DND-41 (cell line): ENCODE data around the gene ITGB5.

Experiments used
- ATAC-seq: fragments of 200-7000 bp; cut with Tn5 transposase; 3 replicates; pipeline ENCODE4 v1.9.1; 2021; ENCODE audit warnings: low read depth; ENCODE audit not compliant: insufficient read depth
- DNase-seq: peaks from one replicate; pipeline ENCODE4 v3.0.0-alpha.2; 2020
- H2AFZ ChIP-seq: 2 replicates; pipeline ENCODE4 v1.6.0; 2012; ENCODE audit warnings: low read depth, low read length
- H3K27ac ChIP-seq: 2 replicates; pipeline ENCODE4 v1.5.1; 2012; ENCODE audit warnings: low read length, inconsistent platforms
- H3K27me3 ChIP-seq: fragments of 200-600 bp; sonication (generic); 2 replicates; pipeline ENCODE4 v1.6.0; 2012; ENCODE audit warnings: low read length, mild to moderate bottlenecking, inconsistent platforms; ENCODE audit not compliant: insufficient read depth, poor library complexity
- H3K36me3 ChIP-seq: 2 replicates; pipeline ENCODE4 v1.5.1; 2012; ENCODE audit warnings: low read length, inconsistent platforms; ENCODE audit not compliant: insufficient read depth
- H3K4me1 ChIP-seq: 2 replicates; pipeline ENCODE4 v1.5.1; 2012; ENCODE audit warnings: mild to moderate bottlenecking, low read length; ENCODE audit not compliant: insufficient read depth
- H3K4me2 ChIP-seq: 2 replicates; pipeline ENCODE4 v1.6.0; 2012; ENCODE audit warnings: mild to moderate bottlenecking, moderate library complexity, low read length, inconsistent platforms; ENCODE audit not compliant: insufficient read depth
- H3K4me3 ChIP-seq, 2 experiments: fragments of 200-600 bp in 1 of 2; shearing (Covaris generic) in 1 of 2; 2 replicates each; pipeline ENCODE4 v1.5.1; 2012 to 2016; ENCODE audit warnings: inconsistent platforms in 2 of 2, low read length in 2 of 2, mild to moderate bottlenecking in 2 of 2, low read depth in 1 of 2, moderate library complexity in 1 of 2
- H3K79me2 ChIP-seq: 2 replicates; pipeline ENCODE4 v1.6.0; 2012; ENCODE audit warnings: low read length, inconsistent platforms; ENCODE audit not compliant: insufficient read depth
- H3K9ac ChIP-seq: 2 replicates; pipeline ENCODE4 v1.6.0; 2012; ENCODE audit warnings: low read depth, mild to moderate bottlenecking, inconsistent platforms, low read length, moderate library complexity
- H3K9me3 ChIP-seq: 2 replicates; pipeline ENCODE4 v1.5.1; 2012; ENCODE audit warnings: low read length, moderate library complexity, mild to moderate bottlenecking, inconsistent platforms; ENCODE audit not compliant: insufficient read depth, severe bottlenecking
- H4K20me1 ChIP-seq: 2 replicates; pipeline ENCODE4 v1.6.0; 2012; ENCODE audit warnings: low read length; ENCODE audit not compliant: insufficient read depth
- EZH2 ChIP-seq: IDR thresholded peaks from 3 replicates; pipeline ENCODE4 v1.6.1; 2012; ENCODE audit warnings: borderline replicate concordance, low read depth, mild to moderate bottlenecking, moderate library complexity, low read length, inconsistent platforms; ENCODE audit not compliant: severe bottlenecking
- TF ChIP-seq, protein P1 (sequence below): IDR thresholded peaks from 2 replicates; pipeline ENCODE4 v1.5.1; 2012; ENCODE audit warnings: borderline replicate concordance, low read length, moderate library complexity, mild to moderate bottlenecking; ENCODE audit not compliant: poor library complexity, severe bottlenecking; ENCODE audit errors: extremely low read depth

Gene ITGB5

DNA sequence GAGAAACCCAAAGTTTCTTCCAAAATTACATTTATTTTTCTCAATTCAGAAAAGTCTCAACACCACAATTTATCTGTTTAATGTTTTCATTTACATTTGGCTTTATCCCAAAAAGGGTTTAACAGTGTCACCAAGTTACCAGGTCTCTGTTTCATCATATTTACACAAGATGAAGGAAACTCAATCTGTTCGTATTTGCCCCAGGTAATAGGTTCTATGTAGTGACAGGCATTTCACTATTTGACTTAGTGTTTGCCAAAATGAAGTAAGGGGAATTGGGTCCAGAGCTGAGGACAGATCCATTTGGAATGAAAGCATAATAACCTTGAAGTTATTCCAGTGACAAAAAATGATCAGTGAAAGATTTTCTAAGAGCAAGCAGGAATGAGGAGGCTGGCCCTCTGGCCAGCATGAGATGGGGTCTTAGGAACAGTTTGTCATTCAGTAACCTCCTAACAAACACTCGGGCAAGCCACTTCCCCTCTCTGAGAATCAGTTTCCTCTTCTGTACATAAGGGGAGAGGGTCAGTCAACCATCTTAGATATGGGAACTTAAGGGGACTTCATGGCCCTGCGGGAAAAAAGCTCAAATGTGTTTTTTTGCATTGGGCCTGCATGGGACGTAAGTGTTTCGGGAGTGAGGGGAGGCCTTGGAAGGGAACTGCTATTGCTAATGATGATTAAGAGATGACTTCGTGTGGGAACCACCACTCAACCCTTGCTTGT lies 125.1 kb downstream of the ITGB5 start:
- Histone ChIP-seq H3K36me3 (no peaks in the 10 kb centered on the region), H3K79me2 (no peaks in the 10 kb centered on the region), H3K4me1 (peaks cover 7% of the 10 kb centered on the region), H3K4me2 (no peak overlapping the region), H3K27ac (no peak overlapping the region), H4K20me1 (no peaks in the 10 kb centered on the region), H3K9ac (no peak overlapping the region), H2AFZ (no peak overlapping the region), H3K4me3 (no peak overlapping the region), H3K27me3 (no peaks in the 10 kb centered on the region), H3K9me3 (no peaks in the 10 kb centered on the region)
- ATAC-seq (no peak), DNase-seq (no peak)
- TF ChIP-seq, protein P1, sequence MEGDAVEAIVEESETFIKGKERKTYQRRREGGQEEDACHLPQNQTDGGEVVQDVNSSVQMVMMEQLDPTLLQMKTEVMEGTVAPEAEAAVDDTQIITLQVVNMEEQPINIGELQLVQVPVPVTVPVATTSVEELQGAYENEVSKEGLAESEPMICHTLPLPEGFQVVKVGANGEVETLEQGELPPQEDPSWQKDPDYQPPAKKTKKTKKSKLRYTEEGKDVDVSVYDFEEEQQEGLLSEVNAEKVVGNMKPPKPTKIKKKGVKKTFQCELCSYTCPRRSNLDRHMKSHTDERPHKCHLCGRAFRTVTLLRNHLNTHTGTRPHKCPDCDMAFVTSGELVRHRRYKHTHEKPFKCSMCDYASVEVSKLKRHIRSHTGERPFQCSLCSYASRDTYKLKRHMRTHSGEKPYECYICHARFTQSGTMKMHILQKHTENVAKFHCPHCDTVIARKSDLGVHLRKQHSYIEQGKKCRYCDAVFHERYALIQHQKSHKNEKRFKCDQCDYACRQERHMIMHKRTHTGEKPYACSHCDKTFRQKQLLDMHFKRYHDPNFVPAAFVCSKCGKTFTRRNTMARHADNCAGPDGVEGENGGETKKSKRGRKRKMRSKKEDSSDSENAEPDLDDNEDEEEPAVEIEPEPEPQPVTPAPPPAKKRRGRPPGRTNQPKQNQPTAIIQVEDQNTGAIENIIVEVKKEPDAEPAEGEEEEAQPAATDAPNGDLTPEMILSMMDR, result no peak
- TF ChIP-seq EZH2, result no peak

DNA sequence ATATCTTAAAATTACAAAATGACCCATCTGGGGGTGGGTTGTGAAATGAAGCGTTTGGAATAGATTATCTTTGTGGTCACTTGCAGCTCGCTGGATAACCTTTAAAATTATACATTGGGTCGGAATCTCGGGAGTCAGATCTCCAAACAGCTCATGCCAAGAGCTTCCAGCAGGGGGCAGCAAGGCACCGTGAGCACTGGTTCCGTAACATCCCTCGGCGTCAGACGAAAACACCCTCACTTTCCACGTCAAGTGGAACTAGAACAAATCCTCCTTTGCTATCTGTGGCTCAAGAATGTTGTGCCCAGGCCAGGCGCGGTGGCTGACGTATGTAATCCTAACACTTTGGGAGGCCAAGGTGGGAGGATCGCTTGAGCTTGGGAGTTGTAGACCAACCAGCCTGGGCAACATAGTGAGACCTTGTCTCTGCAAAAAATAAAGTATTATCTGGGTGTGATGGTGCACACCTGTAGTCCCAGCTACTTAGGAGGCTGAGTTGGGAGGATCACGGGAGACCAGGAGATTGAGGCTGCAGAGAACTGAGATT lies 125.8 kb downstream of the ITGB5 start:
- Histone ChIP-seq H3K4me1 (peaks cover 7% of the 10 kb centered on the region), H3K27ac (no peak overlapping the region), H3K9ac (peak overlapping the region; percentile 19; the same call in 1 of the 2 replicates), H2AFZ (peak overlapping the region; percentile 58), H3K9me3 (no peaks in the 10 kb centered on the region), H3K4me2 (peak overlapping the region; percentile 67), H3K36me3 (no peaks in the 10 kb centered on the region), H4K20me1 (no peaks in the 10 kb centered on the region), H3K79me2 (no peaks in the 10 kb centered on the region), H3K4me3 (peak overlapping the region in 1 of 2 experiments; percentile 43; a peak in 2 of 4 replicates), H3K27me3 (no peaks in the 10 kb centered on the region)
- DNase-seq, result peak; percentile 73
- TF ChIP-seq, protein P1, result peak; percentile 97
- no peak for TF ChIP-seq EZH2
- peak; percentile 90 for ATAC-seq

DNA sequence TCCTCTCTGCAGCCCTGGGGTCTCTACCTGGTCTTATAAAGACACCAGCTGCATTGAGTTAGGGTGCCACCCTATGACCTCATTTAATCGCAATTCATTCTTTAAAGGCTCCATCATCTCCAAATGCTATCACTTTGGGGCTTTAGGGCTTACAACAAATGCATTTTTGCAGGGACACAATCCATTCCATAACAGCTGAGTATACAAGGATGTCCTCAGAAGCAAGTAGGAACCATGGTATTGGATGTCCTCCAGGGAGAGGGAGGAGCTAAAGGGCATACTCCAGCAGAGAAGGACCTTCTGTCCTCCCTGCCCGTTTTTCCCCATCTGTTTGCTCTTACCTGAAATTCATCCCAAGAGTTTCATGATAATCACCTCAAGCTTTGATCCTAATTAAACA lies 126.6 kb downstream of the ITGB5 start:
- peaks cover 7% of the 10 kb centered on the region for H3K4me1 ChIP-seq
- DNase-seq, result no peak
- H3K9ac ChIP-seq, result no peak overlapping the region
- no peak overlapping the region for H3K4me2 ChIP-seq
- TF ChIP-seq EZH2, result no peak
- TF ChIP-seq, protein P1, result no peak
- no peaks in the 10 kb centered on the region for H3K36me3 ChIP-seq
- H3K27me3 ChIP-seq, result no peaks in the 10 kb centered on the region
- no peak for ATAC-seq
- H3K9me3 ChIP-seq, result no peaks in the 10 kb centered on the region
- H2AFZ ChIP-seq, result no peak overlapping the region
- H3K79me2 ChIP-seq, result no peaks in the 10 kb centered on the region
- no peaks in the 10 kb centered on the region for H4K20me1 ChIP-seq
- H3K27ac ChIP-seq, result no peak overlapping the region
- no peak overlapping the region for H3K4me3 ChIP-seq
